ENCODE data around the gene CSNK2A2.
A peak's percentile ranks its signal among the peaks of the same experiment; 100 is the strongest.

CSNK2A2 gene

DNA sequence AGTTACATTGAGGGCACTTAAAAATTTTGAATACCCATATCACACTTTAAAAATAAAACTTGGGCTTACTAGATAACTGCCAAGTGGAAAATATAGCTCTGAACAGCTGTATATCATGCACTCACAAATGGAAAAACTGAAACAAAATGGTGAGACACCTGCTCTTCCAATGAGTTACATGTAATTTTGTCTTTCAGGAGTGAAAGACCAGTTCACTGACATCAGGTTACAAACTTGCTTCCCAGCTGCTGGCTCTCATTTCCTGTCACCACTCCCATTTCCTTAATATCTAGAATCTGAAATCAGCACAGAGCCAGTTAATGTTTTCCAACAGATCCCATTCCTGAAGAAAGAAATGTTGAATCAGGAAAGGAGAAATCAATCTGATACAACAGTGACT is 10.8 kb downstream of the CSNK2A2 start:
- Mint-ChIP-seq H3K4me1 (ENCODE audit: low read depth) (peaks cover 32% of the 10 kb centered on the region), H3K36me3 (ENCODE audit: low read depth) (peaks cover 89% of the 10 kb centered on the region), H3K4me3 (no peak overlapping the region), H3K27ac (peak overlapping the region; percentile 61), H3K9me3 (no peaks in the 10 kb centered on the region), H3K27me3 (no peaks in the 10 kb centered on the region)

DNA sequence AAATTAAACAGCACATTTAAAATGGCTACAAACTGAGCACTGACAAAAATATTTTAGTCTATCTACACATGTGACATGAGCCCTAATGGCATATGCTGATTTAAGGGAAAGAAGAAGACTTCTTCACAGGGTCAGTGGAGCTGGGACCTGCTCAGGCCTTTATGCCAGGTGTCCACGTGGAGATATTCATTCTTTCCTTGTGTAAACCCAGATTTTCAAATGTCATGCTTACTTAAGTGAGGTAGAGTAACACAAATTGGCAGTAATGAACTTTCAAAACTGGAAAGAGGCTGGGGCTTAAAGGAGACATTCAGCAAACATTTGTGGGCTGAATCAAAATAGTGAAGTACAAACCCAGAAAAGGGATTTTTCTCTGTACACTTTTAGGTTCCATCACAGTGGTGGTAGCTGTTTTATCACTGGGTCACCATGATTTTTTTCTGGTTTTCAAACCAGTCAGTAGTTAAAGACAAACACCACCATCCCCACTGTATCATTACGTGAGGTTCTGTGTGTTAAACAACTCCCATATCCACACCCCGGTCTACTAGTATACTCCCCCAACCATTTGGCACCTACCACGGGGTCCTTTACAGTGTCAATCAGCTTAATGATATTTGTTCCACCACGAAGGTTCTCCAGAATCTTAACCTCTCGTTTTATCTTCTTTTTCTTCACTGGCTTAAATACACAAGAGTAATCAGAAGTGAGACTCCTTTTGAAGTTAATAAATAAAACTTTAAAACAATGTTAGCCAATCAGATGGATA is 11.5 kb downstream of the CSNK2A2 start:
- peaks cover 90% of the 10 kb centered on the region for H3K36me3 Mint-ChIP-seq (ENCODE audit: low read depth)
- no peak overlapping the region for H3K27ac Mint-ChIP-seq

DNA sequence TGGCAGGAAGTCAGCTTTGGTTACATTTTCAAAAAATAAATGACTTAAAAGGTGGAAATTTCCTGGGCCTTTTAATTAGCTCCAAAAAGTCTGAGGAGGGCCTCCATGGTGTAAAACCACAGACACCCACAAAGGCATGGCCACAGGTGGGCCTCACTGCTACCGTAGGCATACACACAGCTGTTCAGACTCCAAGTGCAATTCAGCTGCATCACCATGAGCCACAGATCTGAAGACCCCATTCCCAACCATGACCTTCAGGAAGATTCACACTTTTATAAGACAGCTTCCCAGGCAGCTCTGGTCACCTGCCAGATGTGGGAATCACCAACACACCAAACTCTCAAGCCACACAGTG is 20.6 kb downstream of the CSNK2A2 start:
- Mint-ChIP-seq H3K9me3 (no peaks in the 10 kb centered on the region), H3K36me3 (ENCODE audit: low read depth) (peaks cover 88% of the 10 kb centered on the region), H3K27ac (peak overlapping the region; percentile 85), H3K27me3 (no peaks in the 10 kb centered on the region), H3K4me1 (ENCODE audit: low read depth) (peaks cover 49% of the 10 kb centered on the region), H3K4me3 (peak overlapping the region; percentile 60)

More for the DNA sequence above, 11.5 kb downstream of the CSNK2A2 start:
- Mint-ChIP-seq H3K9me3 (no peaks in the 10 kb centered on the region), H3K4me3 (no peak overlapping the region), H3K27me3 (no peaks in the 10 kb centered on the region), H3K4me1 (ENCODE audit: low read depth) (peaks cover 29% of the 10 kb centered on the region)

DNA sequence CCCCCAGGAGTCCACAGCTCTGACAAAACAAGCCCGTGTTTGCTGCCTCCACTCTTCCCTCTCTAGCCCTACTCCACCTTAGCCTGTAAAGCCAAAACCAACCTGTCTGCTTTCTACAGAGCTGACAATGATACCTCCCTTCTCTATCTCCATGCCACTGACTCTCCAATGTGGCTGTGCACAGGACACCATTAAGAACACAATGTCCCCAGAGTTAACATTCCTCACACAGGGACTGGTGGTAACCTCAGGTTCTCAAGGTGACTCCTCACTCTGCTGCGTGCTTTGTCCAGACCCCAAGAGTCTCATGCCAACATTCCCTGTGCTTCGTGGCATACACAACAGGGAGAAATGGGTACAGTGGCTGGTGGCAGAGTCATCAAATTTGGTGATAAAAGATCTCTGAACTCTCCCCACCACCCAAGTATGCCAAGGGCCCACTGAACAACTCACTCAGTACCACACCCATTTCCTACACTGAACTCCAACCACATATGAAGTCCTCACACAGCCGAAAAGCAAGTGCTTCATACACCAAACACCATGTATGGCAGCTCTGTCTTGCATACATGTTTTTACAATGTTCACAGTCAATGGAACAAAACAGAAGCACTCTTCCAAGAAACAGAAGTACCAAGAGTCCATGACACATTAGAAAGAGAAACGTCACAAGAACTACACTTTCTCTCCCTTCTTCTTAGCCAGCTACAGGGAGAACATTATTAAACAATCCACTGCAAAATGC is 21.1 kb downstream of the CSNK2A2 start:
- no peaks in the 10 kb centered on the region for H3K9me3 Mint-ChIP-seq
- peaks cover 89% of the 10 kb centered on the region for H3K36me3 Mint-ChIP-seq (ENCODE audit: low read depth)
- peak overlapping the region; percentile 35 for H3K4me3 Mint-ChIP-seq
- peaks cover 46% of the 10 kb centered on the region for H3K4me1 Mint-ChIP-seq (ENCODE audit: low read depth)
- H3K27me3 Mint-ChIP-seq, result no peaks in the 10 kb centered on the region
- peak overlapping the region; percentile 85 for H3K27ac Mint-ChIP-seq

GRCh38 chr16:58170223-58170622 is 27.7 kb downstream of the CSNK2A2 start:
- H3K27ac Mint-ChIP-seq, result no peak overlapping the region
- H3K4me1 Mint-ChIP-seq (ENCODE audit: low read depth), result peaks cover 7% of the 10 kb centered on the region
- no peak overlapping the region for H3K4me3 Mint-ChIP-seq
- no peaks in the 10 kb centered on the region for H3K27me3 Mint-ChIP-seq
- H3K36me3 Mint-ChIP-seq (ENCODE audit: low read depth), result peaks cover 80% of the 10 kb centered on the region
- H3K9me3 Mint-ChIP-seq, result no peaks in the 10 kb centered on the region

DNA sequence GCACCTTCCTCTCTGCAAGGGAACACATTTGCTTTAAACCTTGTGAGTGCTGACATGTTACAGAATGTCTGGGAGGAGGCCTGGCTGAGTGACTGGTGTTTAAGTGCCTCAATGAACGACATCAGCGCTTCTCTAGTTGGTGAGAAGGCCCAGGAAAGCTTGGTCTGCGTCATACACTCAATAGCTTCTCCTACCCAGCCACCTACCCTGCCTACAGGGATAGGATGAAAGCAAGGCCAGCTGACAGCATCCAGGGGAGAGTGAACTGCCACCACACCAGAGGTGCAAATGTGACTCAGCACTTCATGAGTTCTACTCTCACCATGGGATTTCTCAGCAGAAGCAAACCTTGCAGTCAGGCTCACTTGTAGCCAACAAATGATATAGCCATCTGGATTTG is 37.1 kb downstream of the CSNK2A2 start:
- H3K27me3 Mint-ChIP-seq, result no peaks in the 10 kb centered on the region
- H3K27ac Mint-ChIP-seq, result peak overlapping the region; percentile 33

DNA sequence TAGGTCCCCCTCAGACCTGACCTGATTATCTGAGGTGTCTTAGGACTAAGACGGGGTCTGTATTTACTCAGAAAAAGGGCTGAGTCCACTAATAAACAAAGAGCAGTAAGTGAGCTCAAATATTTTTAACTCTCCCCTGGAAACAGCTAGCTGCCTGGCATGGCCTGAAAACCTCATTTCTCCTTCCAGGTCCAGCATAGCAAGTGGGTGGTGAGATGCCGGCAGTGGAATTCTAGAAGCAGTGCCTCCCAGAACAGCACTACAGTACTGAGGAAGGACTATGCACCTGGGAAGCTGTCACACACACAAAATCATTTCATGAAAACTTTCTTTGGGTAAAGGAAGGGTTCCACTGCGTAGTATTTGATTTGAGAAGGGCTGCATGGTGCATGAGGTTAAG is 39.2 kb downstream of the CSNK2A2 start:
- Mint-ChIP-seq H3K9me3 (no peaks in the 10 kb centered on the region), H3K4me1 (ENCODE audit: low read depth) (peaks cover 5% of the 10 kb centered on the region), H3K27ac (no peak overlapping the region), H3K27me3 (no peaks in the 10 kb centered on the region), H3K36me3 (ENCODE audit: low read depth) (peaks cover 40% of the 10 kb centered on the region), H3K4me3 (no peak overlapping the region)

More for the DNA sequence above, 37.1 kb downstream of the CSNK2A2 start:
- H3K9me3 Mint-ChIP-seq, result no peaks in the 10 kb centered on the region
- H3K4me3 Mint-ChIP-seq, result no peak overlapping the region
- H3K4me1 Mint-ChIP-seq (ENCODE audit: low read depth), result peaks cover 3% of the 10 kb centered on the region
- peaks cover 61% of the 10 kb centered on the region for H3K36me3 Mint-ChIP-seq (ENCODE audit: low read depth)

GRCh38 chr16:58157951-58158540 is 39.9 kb downstream of the CSNK2A2 start:
- Mint-ChIP-seq H3K27me3 (no peaks in the 10 kb centered on the region), H3K27ac (no peak overlapping the region), H3K4me1 (ENCODE audit: low read depth) (peaks cover 5% of the 10 kb centered on the region), H3K36me3 (ENCODE audit: low read depth) (peaks cover 33% of the 10 kb centered on the region), H3K4me3 (no peak overlapping the region), H3K9me3 (no peaks in the 10 kb centered on the region)

GRCh38 chr16:58157239-58157638 is 40.7 kb downstream of the CSNK2A2 start:
- Mint-ChIP-seq H3K27ac (no peak overlapping the region), H3K4me1 (ENCODE audit: low read depth) (peaks cover 5% of the 10 kb centered on the region), H3K27me3 (no peaks in the 10 kb centered on the region), H3K36me3 (ENCODE audit: low read depth) (peaks cover 27% of the 10 kb centered on the region), H3K4me3 (no peak overlapping the region), H3K9me3 (no peaks in the 10 kb centered on the region)

DNA sequence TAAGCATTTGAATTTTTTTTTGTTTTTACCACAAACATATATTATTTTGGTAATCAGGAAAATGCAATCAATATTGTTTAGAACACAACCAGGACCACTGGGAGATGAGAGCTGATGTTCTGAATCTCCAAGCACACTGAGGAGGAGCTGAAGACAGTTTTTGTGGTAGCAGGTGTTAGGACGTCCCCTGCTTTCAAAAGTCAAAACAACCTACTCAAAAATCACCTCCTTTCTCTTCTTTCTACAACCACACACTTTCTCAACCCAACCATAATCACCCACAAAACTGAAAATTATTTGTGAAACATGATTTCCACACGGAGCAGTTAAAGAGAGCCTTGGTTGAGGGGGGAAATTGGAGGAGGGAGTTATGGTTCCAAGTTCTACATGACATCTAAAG is 42.1 kb downstream of the CSNK2A2 start:
- Mint-ChIP-seq H3K27me3 (no peaks in the 10 kb centered on the region), H3K4me3 (no peak overlapping the region), H3K36me3 (ENCODE audit: low read depth) (peaks cover 19% of the 10 kb centered on the region), H3K27ac (no peak overlapping the region), H3K4me1 (ENCODE audit: low read depth) (peaks cover 5% of the 10 kb centered on the region), H3K9me3 (no peaks in the 10 kb centered on the region)

GRCh38 chr16:58154345-58154744 is 43.6 kb downstream of the CSNK2A2 start:
- no peak overlapping the region for H3K27ac Mint-ChIP-seq
- no peak overlapping the region for H3K4me3 Mint-ChIP-seq
- H3K4me1 Mint-ChIP-seq (ENCODE audit: low read depth), result peaks cover 5% of the 10 kb centered on the region
- H3K9me3 Mint-ChIP-seq, result no peaks in the 10 kb centered on the region
- no peaks in the 10 kb centered on the region for H3K27me3 Mint-ChIP-seq
- H3K36me3 Mint-ChIP-seq (ENCODE audit: low read depth), result peaks cover 8% of the 10 kb centered on the region

DNA sequence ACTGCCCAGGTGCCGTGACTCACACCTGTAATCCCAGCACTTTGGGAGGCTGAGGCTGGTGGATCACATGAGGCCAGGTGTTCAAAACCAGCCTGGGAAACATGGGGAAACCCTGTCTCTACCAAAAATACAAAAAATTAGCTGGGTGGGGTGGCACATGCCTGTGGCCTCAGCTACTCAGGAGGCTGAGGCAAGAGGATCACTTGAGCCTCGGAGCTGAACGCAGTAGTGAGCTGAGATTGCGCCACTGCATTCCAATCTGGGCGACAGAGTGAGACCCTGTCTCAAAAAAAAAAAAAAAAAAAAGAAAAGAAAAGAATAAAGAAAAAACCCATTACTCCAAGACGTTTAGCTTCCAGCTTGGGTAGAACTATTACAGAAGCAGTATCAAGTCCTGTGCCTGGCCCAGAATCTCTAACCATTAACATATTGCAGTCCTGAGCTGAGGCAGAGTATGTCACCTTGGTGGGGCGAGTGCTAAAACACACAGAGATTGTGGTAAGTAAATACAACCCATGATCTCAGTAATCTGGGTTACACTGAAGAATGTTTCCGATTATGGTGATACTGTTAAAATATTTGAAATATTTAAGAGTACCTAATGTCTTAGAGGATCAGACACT is 45.5 kb downstream of the CSNK2A2 start:
- no peak overlapping the region for H3K27ac Mint-ChIP-seq
- no peaks in the 10 kb centered on the region for H3K36me3 Mint-ChIP-seq (ENCODE audit: low read depth)
- peaks cover 5% of the 10 kb centered on the region for H3K4me1 Mint-ChIP-seq (ENCODE audit: low read depth)
- H3K9me3 Mint-ChIP-seq, result no peaks in the 10 kb centered on the region
- H3K27me3 Mint-ChIP-seq, result no peaks in the 10 kb centered on the region
- no peak overlapping the region for H3K4me3 Mint-ChIP-seq

DNA sequence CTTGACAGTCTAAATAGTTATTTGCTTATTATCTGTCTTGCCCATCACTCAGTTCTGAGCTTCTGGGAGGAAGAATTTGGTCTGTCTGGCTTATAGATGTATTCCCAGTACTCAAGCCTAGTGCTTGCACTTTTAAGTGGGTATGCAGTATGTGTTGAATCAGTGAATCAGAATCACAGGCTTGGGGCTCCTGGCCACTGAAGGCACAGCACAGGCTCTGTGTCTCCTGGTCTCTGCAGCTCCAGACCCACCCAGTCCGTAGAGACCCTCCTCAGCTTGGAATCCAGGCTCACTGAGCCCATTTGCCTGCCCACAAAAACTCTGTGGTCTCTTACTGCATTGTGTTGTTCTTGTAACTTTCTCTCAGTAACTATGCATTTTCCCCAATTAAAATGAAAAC is 49.4 kb downstream of the CSNK2A2 start:
- Mint-ChIP-seq H3K4me3 (no peak overlapping the region), H3K9me3 (no peaks in the 10 kb centered on the region), H3K36me3 (ENCODE audit: low read depth) (peaks cover 19% of the 10 kb centered on the region), H3K27me3 (no peaks in the 10 kb centered on the region), H3K4me1 (ENCODE audit: low read depth) (no peaks in the 10 kb centered on the region), H3K27ac (no peak overlapping the region)

GRCh38 chr16:58148099-58148498 is 49.8 kb downstream of the CSNK2A2 start:
- Mint-ChIP-seq H3K9me3 (no peaks in the 10 kb centered on the region), H3K27ac (no peak overlapping the region), H3K27me3 (no peaks in the 10 kb centered on the region), H3K36me3 (ENCODE audit: low read depth) (peaks cover 19% of the 10 kb centered on the region), H3K4me3 (no peak overlapping the region), H3K4me1 (ENCODE audit: low read depth) (no peaks in the 10 kb centered on the region)

- H3K4me1 Mint-ChIP-seq (ENCODE audit: low read depth), result no peaks in the 10 kb centered on the region
These were observed 59.1 kb downstream of the CSNK2A2 start for GRCh38 chr16:58138852-58139251.

More at GRCh38 chr16:58138852-58139251, 59.1 kb downstream of the CSNK2A2 start:
- Mint-ChIP-seq H3K36me3 (ENCODE audit: low read depth) (peaks cover 36% of the 10 kb centered on the region), H3K9me3 (peaks cover 14% of the 10 kb centered on the region), H3K27ac (no peak overlapping the region), H3K27me3 (no peaks in the 10 kb centered on the region), H3K4me3 (no peak overlapping the region)

Data from stimulated activated naive CD8-positive, alpha-beta T cell treated with anti-CD3 and anti-CD28 coated beads, Interleukin-15, Interleukin-2, amounts not matched to agents 100 ng/mL and 50 ng/mL, for 24 hours (primary cell).